Fibroblast of skin of right biceps (primary cell): ENCODE measurements around the gene LBHD1.
A peak's percentile ranks its signal among the peaks of the same experiment; 100 is the strongest.
"Not testable (repeated sequence)": the region's sequence is repeated elsewhere in the genome, so short reads cannot be mapped to it uniquely, and the experiment has no call there.

ENCODE experiments used
- DNase-seq: peaks from one replicate; pipeline ENCODE4 v3.0.0-alpha.2; 2013

The LBHD1 gene

GRCh38 chr11:62693624-62694023, 21.6 kb upstream of the LBHD1 start:
- DNase-seq, result not testable (repeated sequence)

GRCh38 chr11:62689421-62690183, 17.5 kb upstream of the LBHD1 start, which contains the start of gene LRRN4CL:
TSS of gene LRRN4CL (minus strand) at chr11:62689530. CDS start at chr11:62688508, 1,022 bp downstream.
- peak; percentile 94 for DNase-seq

GRCh38 chr11:62688491-62688890, 16.4 kb upstream of the LBHD1 start:
- DNase-seq, result no peak

- DNase-seq, result no peak
These were observed 15.7 kb upstream of the LBHD1 start for GRCh38 chr11:62687508-62688396.

- no peak for DNase-seq
These were observed 10.5 kb upstream of the LBHD1 start for GRCh38 chr11:62682518-62682917.

GRCh38 chr11:62680825-62681240, 8.8 kb upstream of the LBHD1 start:
- peak; percentile 81 for DNase-seq

GRCh38 chr11:62678770-62679696, 7.0 kb upstream of the LBHD1 start, which contains the start of gene UBXN1:
TSS of gene UBXN1 (minus strand) at chr11:62679073. CDS start at chr11:62678923, 150 bp downstream.
- peak; percentile 89 for DNase-seq

GRCh38 chr11:62678433-62678769, 6.3 kb upstream of the LBHD1 start:
- DNase-seq, result no peak

GRCh38 chr11:62677714-62678113, 5.6 kb upstream of the LBHD1 start:
- no peak for DNase-seq

GRCh38 chr11:62677156-62677555, 5.1 kb upstream of the LBHD1 start:
- no peak for DNase-seq

GRCh38 chr11:62676698-62677097, 4.6 kb upstream of the LBHD1 start:
- DNase-seq, result no peak

GRCh38 chr11:62675415-62675814, 3.3 kb upstream of the LBHD1 start:
- DNase-seq, result not testable (repeated sequence)

GRCh38 chr11:62673196-62673525, 1.1 kb upstream of the LBHD1 start:
- no peak for DNase-seq

GRCh38 chr11:62671236-62671607, 845 bp downstream of the LBHD1 start:
- peak; percentile 30 for DNase-seq

GRCh38 chr11:62669420-62670161, 2.5 kb downstream of the LBHD1 start:
- DNase-seq, result no peak

- DNase-seq, result no peak
These were observed 4.6 kb downstream of the LBHD1 start for GRCh38 chr11:62667460-62667859.

- no peak for DNase-seq
These were observed 5.7 kb downstream of the LBHD1 start for GRCh38 chr11:62666259-62666926.

GRCh38 chr11:62665599-62666258, 6.3 kb downstream of the LBHD1 start:
- DNase-seq, result peak; percentile 47

- peak; percentile 95 for DNase-seq
These were observed 6.9 kb downstream of the LBHD1 start, which contains the start of the genes C11orf98 and CSKMT for GRCh38 chr11:62665075-62665598. TSS of gene C11orf98 (minus strand) at chr11:62665210. CDS start at chr11:62665169, 41 bp downstream. TSS of gene CSKMT (plus strand) at chr11:62665312. CDS start at chr11:62665880, 568 bp downstream.

- peak; percentile 48 for DNase-seq
These were observed 7.5 kb downstream of the LBHD1 start for GRCh38 chr11:62664405-62665074.
